GM12878 (cell line): ENCODE results near the gene ERN2. TPM values are rescaled to one million over a fixed set of nuclear protein-coding genes. Genes with fewer than 3 reads are reported as not detected.

ENCODE experiments used
- ATAC-seq: fragments of 200-7000 bp; cut with Tn5 transposase; 3 replicates; pipeline ENCODE4 v1.9.1; 2020; ENCODE audit warnings: mild to moderate bottlenecking, moderate library complexity
- BruUV-seq: library from RNA; stranded (reverse); fragments of 400-500 nt; replicated peaks from 2 replicates; lab custom pipeline; 2021; lab: Mats Ljungman, UMichigan
- CTCF ChIA-PET: fragments of 300-600 bp; sonication (Branson Sonifier 250); formaldehyde crosslinking; extraction: SDS; loops from one replicate; lab custom pipeline; 2021; ENCODE audit warnings: inconsistent platforms; lab: Yijun Ruan, JAX
- POLR2A ChIA-PET: fragments of 350-600 bp; formaldehyde crosslinking; extraction: SDS; loops from one replicate; lab custom pipeline; 2021; ENCODE audit warnings: inconsistent platforms; lab: Charles Lee
- RAD21 ChIA-PET: fragments of 300-600 bp; sonication (Branson Sonifier 250); formaldehyde crosslinking; loops from one replicate; lab custom pipeline; 2023; ENCODE audit warnings: antibody characterized with exemption; ENCODE audit not compliant: unreplicated experiment; lab: Charles Lee
- SMC1A ChIA-PET: fragments of 300-600 bp; sonication (Branson Sonifier 250); formaldehyde crosslinking; loops from one replicate; lab custom pipeline; 2023; ENCODE audit not compliant: unreplicated experiment, uncharacterized antibody; lab: Charles Lee
- DNase-seq: peaks from one replicate; pipeline ENCODE4 v3.0.0-alpha.2; 2011; ENCODE audit warnings: low read depth, low spot score
- FAIRE-seq: peaks from 3 replicates; lab custom pipeline; 2011; peaks lifted over from hg19 to GRCh38; lab: Jason Lieb, UNC
- H2AFZ ChIP-seq: 2 replicates; pipeline ENCODE4 v1.6.0; 2011; ENCODE audit warnings: low read depth, low read length, control low read depth; ENCODE audit not compliant: control insufficient read depth
- H3K27ac ChIP-seq: 2 replicates; pipeline ENCODE4 v1.5.1; 2011; ENCODE audit warnings: control low read depth; ENCODE audit not compliant: control insufficient read depth, insufficient read depth
- H3K27me3 ChIP-seq, 2 experiments: replicated peaks in 1 of 2; 2 replicates each; pipeline versions ENCODE4 v1.6.0 to v1.6.1; 2011; ENCODE audit warnings: low read length in 1 of 2; ENCODE audit not compliant: control insufficient read depth in 2 of 2, insufficient read depth in 2 of 2
- H3K36me3 ChIP-seq, 2 experiments: 2 replicates each; pipeline ENCODE4 v1.5.1; 2011; ENCODE audit warnings: low read length in 1 of 2; ENCODE audit not compliant: control insufficient read depth in 2 of 2, insufficient read depth in 2 of 2
- H3K4me1 ChIP-seq: 2 replicates; pipeline ENCODE4 v1.6.1; 2011; ENCODE audit warnings: mild to moderate bottlenecking, low read length, moderate library complexity, mixed read lengths; ENCODE audit not compliant: control insufficient read depth, insufficient read depth
- H3K4me2 ChIP-seq: 2 replicates; pipeline ENCODE4 v1.6.0; 2011; ENCODE audit warnings: control low read depth; ENCODE audit not compliant: control insufficient read depth, insufficient read depth
- H3K4me3 ChIP-seq: fragments of 200-600 bp; sonication (generic); 2 replicates; pipeline ENCODE4 v1.5.1; 2016
- H3K79me2 ChIP-seq: 2 replicates; pipeline ENCODE4 v1.6.0; 2011; ENCODE audit warnings: low read length; ENCODE audit not compliant: control insufficient read depth, insufficient read depth
- H3K9ac ChIP-seq: 2 replicates; pipeline ENCODE4 v1.8.0; 2011; ENCODE audit warnings: low read length, control low read depth, mixed read lengths; ENCODE audit not compliant: control insufficient read depth, insufficient read depth
- H3K9me3 ChIP-seq: replicated peaks from 3 replicates; pipeline ENCODE4 v1.5.1; 2011; ENCODE audit warnings: mild to moderate bottlenecking, low read length; ENCODE audit not compliant: control insufficient read depth, insufficient read depth
- H4K20me1 ChIP-seq: 2 replicates; pipeline ENCODE4 v1.6.0; 2011; ENCODE audit not compliant: control insufficient read depth, insufficient read depth
- CREM ChIP-seq: IDR thresholded peaks from 2 replicates; pipeline ENCODE4 v1.6.1; 2014; ENCODE audit warnings: antibody characterized with exemption, low read depth
- GATAD2B ChIP-seq: fragments of 450-650 bp; conservative IDR thresholded peaks from 2 replicates; pipeline ENCODE4 v1.6.1; 2017; ENCODE audit warnings: low read depth, mild to moderate bottlenecking, moderate library complexity
- MXI1 ChIP-seq: fragments of 150-350 bp; IDR thresholded peaks from 2 replicates; pipeline ENCODE4 v1.6.1; 2011; ENCODE audit warnings: low read depth, mild to moderate bottlenecking, inconsistent platforms, low read length, improper control_type of control experiment
- SMC3 ChIP-seq: IDR thresholded peaks from 2 replicates; pipeline ENCODE4 v1.6.1; 2011; ENCODE audit warnings: low read length, improper control_type of control experiment, borderline replicate concordance
- ZNF217 ChIP-seq: fragments of 450-650 bp; IDR thresholded peaks from 2 replicates; pipeline ENCODE4 v1.6.1; 2017; ENCODE audit warnings: antibody characterized with exemption, mild to moderate bottlenecking
- WGBS: methylation state at CpG from one replicate; pipeline ENCODE4 v1.1.6; 2016; ENCODE audit warnings: low lambda C conversion rate; ENCODE audit not compliant: insufficient replicate concordance, insufficient coverage; ENCODE audit errors: missing lambda C conversion rate; 5-methylcytosine and 5-hydroxymethylcytosine counted together
- in situ Hi-C: fragments of 300-500 bp; cut with MboI; formaldehyde crosslinking; loops from 9 replicates; pipeline ENCODE4 v1.14.3; 2018; ENCODE audit warnings: mixed read lengths
- intact Hi-C: fragments of 100-400 bp; cut with micrococcal nuclease; formaldehyde crosslinking; loops from one replicate; pipeline ENCODE4 v1.14.2; 2022; ENCODE audit not compliant: unreplicated experiment
- polyA plus RNA-seq, 11 experiments: library from polyadenylated mRNA; depleted of rRNA in 4 of 11; unstranded in 6 of 11; stranded (reverse) in 5 of 11; fragments of >200 nt; fragmentation: Nextera tagmentation in 4 of 11; fragmentation: Illumina TruSeq in 1 of 11; extraction: Ambion mirVana in 4 of 11; extraction: Trizol in 1 of 11; gene quantifications; 1 replicate in 1 of 11; 2 replicates in 10 of 11; pipeline versions ENCODE4 v1.2.1 to v1.2.3, GENCODE V29; 2011 to 2016; ENCODE audit warnings: inconsistent platforms in 2 of 11, missing spikeins in 2 of 11, low read depth in 1 of 11
- total RNA-seq, 4 experiments: library from RNA; depleted of rRNA in 3 of 4; stranded (reverse); fragments of >200 nt in 3 of 4; fragmentation: Illumina TruSeq in 1 of 4; extraction: Trizol in 1 of 4; gene quantifications; 2 replicates each; pipeline versions ENCODE4 v1.2.1 to v1.2.3, GENCODE V29; 2013 to 2021
- TF ChIP-seq, protein P1 (sequence below): fragments of 450-650 bp; IDR thresholded peaks from 2 replicates; pipeline ENCODE4 v1.6.1; 2017; ENCODE audit warnings: mild to moderate bottlenecking, moderate library complexity
- TF ChIP-seq, protein P2 (sequence below): IDR thresholded peaks from 2 replicates; pipeline ENCODE4 v1.6.1; 2012; ENCODE audit warnings: mild to moderate bottlenecking, low read depth, low read length
- TF ChIP-seq, protein P3 (sequence below): fragments of 450-650 bp; IDR thresholded peaks from 2 replicates; pipeline ENCODE4 v1.6.1; 2017; ENCODE audit warnings: low read depth, mild to moderate bottlenecking, moderate library complexity

Gene ERN2
- total and polyA plus RNA-seq, 10 of the 15 experiments (the other 5 are each of a cell fraction or from before 2014, with no cell fraction given) = 0.06 to 0.95 (median 0.36) TPM; not detected in 5

DNA sequence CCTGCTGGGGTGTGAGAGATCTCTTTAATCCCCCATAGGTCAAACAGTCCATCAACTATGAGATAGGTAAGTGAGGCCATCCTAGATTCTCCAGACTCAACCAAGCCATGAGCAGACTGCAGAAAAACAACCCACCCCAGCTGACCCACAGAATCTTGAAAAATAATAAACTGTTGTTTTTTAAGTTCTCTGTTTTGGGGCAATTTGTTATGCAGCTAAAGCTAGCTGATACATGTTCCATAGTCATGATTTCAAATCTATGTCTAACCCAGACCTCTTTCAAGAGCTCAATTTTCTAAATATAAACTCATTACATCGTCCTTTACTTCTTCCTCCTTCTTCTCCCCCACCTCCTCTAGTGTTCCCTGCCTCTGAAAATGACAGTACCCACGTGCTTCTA, 10.1 kb downstream of the ERN2 start (continued):
- TF ChIP-seq, protein P1, sequence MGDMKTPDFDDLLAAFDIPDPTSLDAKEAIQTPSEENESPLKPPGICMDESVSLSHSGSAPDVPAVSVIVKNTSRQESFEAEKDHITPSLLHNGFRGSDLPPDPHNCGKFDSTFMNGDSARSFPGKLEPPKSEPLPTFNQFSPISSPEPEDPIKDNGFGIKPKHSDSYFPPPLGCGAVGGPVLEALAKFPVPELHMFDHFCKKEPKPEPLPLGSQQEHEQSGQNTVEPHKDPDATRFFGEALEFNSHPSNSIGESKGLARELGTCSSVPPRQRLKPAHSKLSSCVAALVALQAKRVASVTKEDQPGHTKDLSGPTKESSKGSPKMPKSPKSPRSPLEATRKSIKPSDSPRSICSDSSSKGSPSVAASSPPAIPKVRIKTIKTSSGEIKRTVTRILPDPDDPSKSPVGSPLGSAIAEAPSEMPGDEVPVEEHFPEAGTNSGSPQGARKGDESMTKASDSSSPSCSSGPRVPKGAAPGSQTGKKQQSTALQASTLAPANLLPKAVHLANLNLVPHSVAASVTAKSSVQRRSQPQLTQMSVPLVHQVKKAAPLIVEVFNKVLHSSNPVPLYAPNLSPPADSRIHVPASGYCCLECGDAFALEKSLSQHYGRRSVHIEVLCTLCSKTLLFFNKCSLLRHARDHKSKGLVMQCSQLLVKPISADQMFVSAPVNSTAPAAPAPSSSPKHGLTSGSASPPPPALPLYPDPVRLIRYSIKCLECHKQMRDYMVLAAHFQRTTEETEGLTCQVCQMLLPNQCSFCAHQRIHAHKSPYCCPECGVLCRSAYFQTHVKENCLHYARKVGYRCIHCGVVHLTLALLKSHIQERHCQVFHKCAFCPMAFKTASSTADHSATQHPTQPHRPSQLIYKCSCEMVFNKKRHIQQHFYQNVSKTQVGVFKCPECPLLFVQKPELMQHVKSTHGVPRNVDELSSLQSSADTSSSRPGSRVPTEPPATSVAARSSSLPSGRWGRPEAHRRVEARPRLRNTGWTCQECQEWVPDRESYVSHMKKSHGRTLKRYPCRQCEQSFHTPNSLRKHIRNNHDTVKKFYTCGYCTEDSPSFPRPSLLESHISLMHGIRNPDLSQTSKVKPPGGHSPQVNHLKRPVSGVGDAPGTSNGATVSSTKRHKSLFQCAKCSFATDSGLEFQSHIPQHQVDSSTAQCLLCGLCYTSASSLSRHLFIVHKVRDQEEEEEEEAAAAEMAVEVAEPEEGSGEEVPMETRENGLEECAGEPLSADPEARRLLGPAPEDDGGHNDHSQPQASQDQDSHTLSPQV = no peak
- TF ChIP-seq CREM = no peak

DNA sequence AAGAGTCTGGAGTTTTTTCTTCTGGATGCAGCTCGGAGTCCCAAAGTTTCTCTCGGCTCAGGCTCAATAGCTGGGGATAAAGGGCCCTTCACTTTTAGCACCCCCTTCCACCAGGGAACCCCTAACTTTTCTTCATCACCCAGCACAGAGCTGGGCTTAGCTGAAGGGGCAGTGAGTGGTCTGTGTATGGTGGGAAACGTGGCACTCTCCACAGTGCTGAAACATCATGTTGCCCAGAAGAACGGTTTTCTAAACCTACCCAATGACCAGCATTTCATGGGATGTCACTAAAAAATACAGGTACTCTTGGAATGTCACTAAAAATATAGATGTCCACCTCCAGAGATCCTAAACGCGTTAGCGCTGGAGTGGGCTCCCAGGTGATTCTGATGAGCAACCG, 12.0 kb downstream of the ERN2 start:
- Histone ChIP-seq H3K9me3 (peaks cover 4% of the 10 kb centered on the region; the same call in 1 of the 3 replicates), H3K36me3 (no peaks in the 10 kb centered on the region), H3K9ac (no peak overlapping the region), H4K20me1 (no peaks in the 10 kb centered on the region), H3K4me1 (peaks cover 7% of the 10 kb centered on the region; the same call in 1 of the 2 replicates), H3K4me3 (no peak overlapping the region), H2AFZ (no peak overlapping the region), H3K4me2 (no peak overlapping the region), H3K27me3 (no peaks in the 10 kb centered on the region), H3K79me2 (no peaks in the 10 kb centered on the region), H3K27ac (no peak overlapping the region)
- CTCF ChIA-PET = no interaction called here
- RAD21 ChIA-PET = no interaction called here
- SMC1A ChIA-PET = interaction anchor here (0.8 kb wide), 1 partner anchor 30 kb away, joined by 3 read pairs; no protein-coding TSS in a partner anchor
- intact Hi-C loops = no loop called here
- in situ Hi-C loops = no loop called here
- TF ChIP-seq CREM (no peak), MXI1 (no peak), SMC3 (no peak), GATAD2B (no peak), ZNF217 (no peak)
- TF ChIP-seq, protein P2, sequence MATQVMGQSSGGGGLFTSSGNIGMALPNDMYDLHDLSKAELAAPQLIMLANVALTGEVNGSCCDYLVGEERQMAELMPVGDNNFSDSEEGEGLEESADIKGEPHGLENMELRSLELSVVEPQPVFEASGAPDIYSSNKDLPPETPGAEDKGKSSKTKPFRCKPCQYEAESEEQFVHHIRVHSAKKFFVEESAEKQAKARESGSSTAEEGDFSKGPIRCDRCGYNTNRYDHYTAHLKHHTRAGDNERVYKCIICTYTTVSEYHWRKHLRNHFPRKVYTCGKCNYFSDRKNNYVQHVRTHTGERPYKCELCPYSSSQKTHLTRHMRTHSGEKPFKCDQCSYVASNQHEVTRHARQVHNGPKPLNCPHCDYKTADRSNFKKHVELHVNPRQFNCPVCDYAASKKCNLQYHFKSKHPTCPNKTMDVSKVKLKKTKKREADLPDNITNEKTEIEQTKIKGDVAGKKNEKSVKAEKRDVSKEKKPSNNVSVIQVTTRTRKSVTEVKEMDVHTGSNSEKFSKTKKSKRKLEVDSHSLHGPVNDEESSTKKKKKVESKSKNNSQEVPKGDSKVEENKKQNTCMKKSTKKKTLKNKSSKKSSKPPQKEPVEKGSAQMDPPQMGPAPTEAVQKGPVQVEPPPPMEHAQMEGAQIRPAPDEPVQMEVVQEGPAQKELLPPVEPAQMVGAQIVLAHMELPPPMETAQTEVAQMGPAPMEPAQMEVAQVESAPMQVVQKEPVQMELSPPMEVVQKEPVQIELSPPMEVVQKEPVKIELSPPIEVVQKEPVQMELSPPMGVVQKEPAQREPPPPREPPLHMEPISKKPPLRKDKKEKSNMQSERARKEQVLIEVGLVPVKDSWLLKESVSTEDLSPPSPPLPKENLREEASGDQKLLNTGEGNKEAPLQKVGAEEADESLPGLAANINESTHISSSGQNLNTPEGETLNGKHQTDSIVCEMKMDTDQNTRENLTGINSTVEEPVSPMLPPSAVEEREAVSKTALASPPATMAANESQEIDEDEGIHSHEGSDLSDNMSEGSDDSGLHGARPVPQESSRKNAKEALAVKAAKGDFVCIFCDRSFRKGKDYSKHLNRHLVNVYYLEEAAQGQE = peak; percentile 54; the same call in 1 of the 2 replicates
- TF ChIP-seq, protein P3, sequence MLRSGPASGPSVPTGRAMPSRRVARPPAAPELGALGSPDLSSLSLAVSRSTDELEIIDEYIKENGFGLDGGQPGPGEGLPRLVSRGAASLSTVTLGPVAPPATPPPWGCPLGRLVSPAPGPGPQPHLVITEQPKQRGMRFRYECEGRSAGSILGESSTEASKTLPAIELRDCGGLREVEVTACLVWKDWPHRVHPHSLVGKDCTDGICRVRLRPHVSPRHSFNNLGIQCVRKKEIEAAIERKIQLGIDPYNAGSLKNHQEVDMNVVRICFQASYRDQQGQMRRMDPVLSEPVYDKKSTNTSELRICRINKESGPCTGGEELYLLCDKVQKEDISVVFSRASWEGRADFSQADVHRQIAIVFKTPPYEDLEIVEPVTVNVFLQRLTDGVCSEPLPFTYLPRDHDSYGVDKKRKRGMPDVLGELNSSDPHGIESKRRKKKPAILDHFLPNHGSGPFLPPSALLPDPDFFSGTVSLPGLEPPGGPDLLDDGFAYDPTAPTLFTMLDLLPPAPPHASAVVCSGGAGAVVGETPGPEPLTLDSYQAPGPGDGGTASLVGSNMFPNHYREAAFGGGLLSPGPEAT = no peak
- ATAC-seq = no peak
- no peak for DNase-seq
- FAIRE-seq = no peak
- no TSS peak for BruUV-seq
- POLR2A ChIA-PET = no interaction called here
- WGBS = 66% methylated on average over 8 of the region's 8 CpGs
